ENCODE results near the gene FOXR1.
"Not testable (repeated sequence)": the region's sequence is repeated elsewhere in the genome, so short reads cannot be mapped to it uniquely, and the experiment has no call there.

The FOXR1 gene

DNA sequence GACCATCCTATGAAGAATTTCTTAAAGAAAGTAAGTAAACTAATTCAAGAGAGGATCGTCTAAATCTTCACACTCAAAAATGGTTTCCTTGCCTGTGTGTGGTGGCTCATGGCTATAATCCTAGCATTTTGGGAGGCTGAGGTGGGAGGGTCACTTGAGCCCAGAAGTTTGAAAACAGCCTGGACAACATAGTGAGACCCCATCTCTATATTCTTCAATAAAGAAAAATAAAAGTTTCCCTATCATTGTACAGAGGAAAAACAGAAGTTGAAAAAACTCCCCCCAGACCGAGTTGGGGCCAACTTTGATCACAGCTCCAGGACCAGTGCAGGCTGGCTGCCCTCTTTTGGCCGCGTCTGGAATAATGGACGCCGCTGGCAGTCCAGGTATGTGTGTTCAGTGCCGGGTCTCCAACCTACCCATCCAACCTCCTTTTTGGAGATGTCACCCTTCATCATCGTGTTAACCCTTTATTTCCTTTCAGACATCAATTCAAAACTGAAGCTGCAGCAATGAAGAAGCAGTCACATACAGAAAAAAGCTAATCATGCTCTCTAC, 43.6 kb downstream of the FOXR1 start:
- peaks cover 71% of the 10 kb centered on the region for H3K36me3 ChIP-seq (ENCODE audit: control insufficient read depth, low read length)
- H3F3A ChIP-seq (ENCODE audit: control insufficient read depth, insufficient read depth): peaks cover 61% of the 10 kb centered on the region

DNA sequence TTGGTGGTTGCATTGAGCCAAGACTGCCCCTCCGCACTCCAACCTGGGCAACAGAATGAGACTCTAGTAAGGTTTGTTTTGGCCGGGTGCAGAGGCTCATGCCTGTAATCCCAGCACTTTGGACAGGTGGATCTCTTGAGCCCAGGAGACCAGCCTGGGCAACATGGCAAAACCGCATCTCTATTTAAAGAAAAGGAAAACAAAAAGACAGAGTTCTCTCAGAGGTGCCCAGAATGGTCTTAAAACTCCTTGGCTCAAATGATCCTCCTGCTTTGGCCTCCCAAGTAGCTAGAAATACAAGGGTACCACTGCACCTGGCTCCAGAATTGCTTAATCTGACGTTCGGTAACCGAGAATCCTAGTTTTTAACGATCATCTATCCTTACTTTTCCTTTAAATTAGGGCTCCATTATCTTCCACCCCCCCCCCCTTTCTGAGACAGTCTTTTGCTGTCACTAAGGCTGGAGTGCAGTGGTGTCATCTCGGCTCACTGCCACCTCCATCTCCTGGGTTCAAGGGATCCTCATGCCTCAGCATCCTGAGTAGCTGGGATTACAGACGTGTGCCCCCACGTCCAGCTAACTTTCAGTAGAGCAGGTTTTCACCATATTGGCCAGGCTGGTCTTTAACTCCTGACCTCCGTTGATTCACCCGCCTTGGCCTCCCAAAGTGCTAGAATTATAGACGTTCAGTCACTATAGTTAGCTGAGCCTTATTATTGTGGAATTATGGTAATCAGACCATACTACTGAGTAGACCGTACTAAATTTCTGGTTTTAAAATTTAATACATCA, 44.9 kb downstream of the FOXR1 start:
- peaks cover 62% of the 10 kb centered on the region for H3K79me2 ChIP-seq (ENCODE audit: control insufficient read depth, low read length)
- TF ChIP-seq, protein P1, sequence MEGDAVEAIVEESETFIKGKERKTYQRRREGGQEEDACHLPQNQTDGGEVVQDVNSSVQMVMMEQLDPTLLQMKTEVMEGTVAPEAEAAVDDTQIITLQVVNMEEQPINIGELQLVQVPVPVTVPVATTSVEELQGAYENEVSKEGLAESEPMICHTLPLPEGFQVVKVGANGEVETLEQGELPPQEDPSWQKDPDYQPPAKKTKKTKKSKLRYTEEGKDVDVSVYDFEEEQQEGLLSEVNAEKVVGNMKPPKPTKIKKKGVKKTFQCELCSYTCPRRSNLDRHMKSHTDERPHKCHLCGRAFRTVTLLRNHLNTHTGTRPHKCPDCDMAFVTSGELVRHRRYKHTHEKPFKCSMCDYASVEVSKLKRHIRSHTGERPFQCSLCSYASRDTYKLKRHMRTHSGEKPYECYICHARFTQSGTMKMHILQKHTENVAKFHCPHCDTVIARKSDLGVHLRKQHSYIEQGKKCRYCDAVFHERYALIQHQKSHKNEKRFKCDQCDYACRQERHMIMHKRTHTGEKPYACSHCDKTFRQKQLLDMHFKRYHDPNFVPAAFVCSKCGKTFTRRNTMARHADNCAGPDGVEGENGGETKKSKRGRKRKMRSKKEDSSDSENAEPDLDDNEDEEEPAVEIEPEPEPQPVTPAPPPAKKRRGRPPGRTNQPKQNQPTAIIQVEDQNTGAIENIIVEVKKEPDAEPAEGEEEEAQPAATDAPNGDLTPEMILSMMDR (IDR thresholded peaks at IDR 0.05; ENCODE audit: low read depth, low read length, poor library complexity, severe bottlenecking): no peak
- TF ChIP-seq EZH2phosphoT487 (IDR thresholded peaks at IDR 0.05; ENCODE audit: borderline replicate concordance, low read length): no peak
- H3F3A ChIP-seq (ENCODE audit: control insufficient read depth, insufficient read depth): peaks cover 60% of the 10 kb centered on the region
- H3K4me2 ChIP-seq (ENCODE audit: low read length): peak overlapping the region; percentile 77
- peaks cover 72% of the 10 kb centered on the region for H3K36me3 ChIP-seq (ENCODE audit: control insufficient read depth, low read length)
- H3K27ac ChIP-seq (ENCODE audit: low read depth, low read length): peak overlapping the region; percentile 93
- H3K4me1 ChIP-seq (ENCODE audit: control insufficient read depth, low read length): peaks cover 33% of the 10 kb centered on the region
- H3K9me3 ChIP-seq (ENCODE audit: control insufficient read depth, insufficient read depth, low read length): no peaks in the 10 kb centered on the region
- no peaks in the 10 kb centered on the region for H3K9me2 ChIP-seq (replicated peaks; ENCODE audit: control insufficient read depth, low read length)
- peaks cover 3% of the 10 kb centered on the region; the same call in 1 of the 2 replicates for H3K27me3 ChIP-seq (ENCODE audit: control insufficient read depth, low read length)
- peak overlapping the region; percentile 96 for H3K4me3 ChIP-seq (ENCODE audit: low read length)
- H4K20me1 ChIP-seq (ENCODE audit: control insufficient read depth, insufficient read depth, low read depth, low read length): peaks cover 6% of the 10 kb centered on the region; the same call in 1 of the 2 replicates

More for the DNA sequence above, 43.6 kb downstream of the FOXR1 start:
- no peaks in the 10 kb centered on the region for H3K9me2 ChIP-seq (replicated peaks; ENCODE audit: control insufficient read depth, low read length)
- no peak overlapping the region for H3K4me2 ChIP-seq (ENCODE audit: low read length)
- TF ChIP-seq EZH2phosphoT487 (IDR thresholded peaks at IDR 0.05; ENCODE audit: borderline replicate concordance, low read length): no peak
- TF ChIP-seq, protein P1 (IDR thresholded peaks at IDR 0.05; ENCODE audit: low read depth, low read length, poor library complexity, severe bottlenecking): no peak
- H3K79me2 ChIP-seq (ENCODE audit: control insufficient read depth, low read length): peaks cover 49% of the 10 kb centered on the region
- H3K4me1 ChIP-seq (ENCODE audit: control insufficient read depth, low read length): peaks cover 22% of the 10 kb centered on the region
- no peak overlapping the region for H3K4me3 ChIP-seq (ENCODE audit: low read length)
- H3K27me3 ChIP-seq (ENCODE audit: control insufficient read depth, low read length): peaks cover 3% of the 10 kb centered on the region; the same call in 1 of the 2 replicates
- no peak overlapping the region for H3K27ac ChIP-seq (ENCODE audit: low read depth, low read length)
- no peaks in the 10 kb centered on the region for H3K9me3 ChIP-seq (ENCODE audit: control insufficient read depth, insufficient read depth, low read length)
- peaks cover 6% of the 10 kb centered on the region; the same call in 1 of the 2 replicates for H4K20me1 ChIP-seq (ENCODE audit: control insufficient read depth, insufficient read depth, low read depth, low read length)

DNA sequence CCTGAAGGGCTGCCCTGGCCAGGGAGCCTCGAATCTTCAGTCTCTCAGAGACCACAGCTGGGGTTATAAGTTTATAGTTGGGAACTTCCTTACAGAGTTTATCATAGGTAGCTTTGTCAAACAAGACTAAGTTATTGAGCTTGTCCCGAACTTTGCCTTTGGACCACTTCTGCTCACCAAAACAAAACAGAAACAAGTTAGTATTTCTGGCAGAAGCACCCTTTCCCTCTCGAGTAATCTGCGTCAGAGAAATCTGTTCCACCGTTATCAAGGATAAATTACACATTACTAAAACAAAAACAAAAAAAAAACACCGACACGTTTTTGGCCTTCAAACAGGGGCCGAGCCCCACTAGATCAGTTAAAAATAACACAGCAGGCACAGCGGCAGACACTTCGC, 45.8 kb downstream of the FOXR1 start:
- not testable (repeated sequence) for H3K9me3 ChIP-seq (ENCODE audit: control insufficient read depth, insufficient read depth, low read length); H3K9me2 ChIP-seq (replicated peaks; ENCODE audit: control insufficient read depth, low read length); H4K20me1 ChIP-seq (ENCODE audit: control insufficient read depth, insufficient read depth, low read depth, low read length); H3K27me3 ChIP-seq (ENCODE audit: control insufficient read depth, low read length)
- peaks cover 33% of the 10 kb centered on the region for H3K4me1 ChIP-seq (ENCODE audit: control insufficient read depth, low read length)
- H3K4me2 ChIP-seq (ENCODE audit: low read length): peak overlapping the region; percentile 77
- H3K79me2 ChIP-seq (ENCODE audit: control insufficient read depth, low read length): peaks cover 67% of the 10 kb centered on the region
- peaks cover 74% of the 10 kb centered on the region for H3K36me3 ChIP-seq (ENCODE audit: control insufficient read depth, low read length)
- H3F3A ChIP-seq (ENCODE audit: control insufficient read depth, insufficient read depth): peaks cover 53% of the 10 kb centered on the region
- H3K4me3 ChIP-seq (ENCODE audit: low read length): peak overlapping the region; percentile 96
- peak overlapping the region; percentile 93 for H3K27ac ChIP-seq (ENCODE audit: low read depth, low read length)
